Ovary (tissue), 9 donors: Measurements from ENCODE around the gene MYO3B. TPM values are rescaled to one million over a fixed set of nuclear protein-coding genes. Genes with fewer than 3 reads are reported as not detected.

ENCODE experiments used
- DNase-seq, 5 donors: peaks; one replicate each; pipeline ENCODE4 v3.0.0-alpha.2; 2019 to 2020
- H3K27ac ChIP-seq, 2 donors: fragments of 200-600 bp; one replicate each; pipeline versions ENCODE4 v1.5.1 to v1.8.0; 2019 to 2022
- H3K27me3 ChIP-seq: fragments of 200-600 bp; one replicate; pipeline ENCODE4 v1.8.0; 2022
- H3K36me3 ChIP-seq: fragments of 200-600 bp; sonication (generic); one replicate; pipeline ENCODE4 v1.5.1; 2019
- H3K4me1 ChIP-seq: one replicate; pipeline ENCODE4 v1.8.1; 2013; ENCODE audit warnings: mild to moderate bottlenecking, moderate library complexity; ENCODE audit not compliant: insufficient read depth
- H3K4me3 ChIP-seq: fragments of 200-600 bp; sonication (generic); one replicate; pipeline ENCODE4 v1.5.1; 2017
- H3K9me3 ChIP-seq, 2 donors: fragments of 200-600 bp in 1 of 2; sonication (generic) in 1 of 2; one replicate each; pipeline versions ENCODE4 v1.5.1 to v1.8.1; 2013 to 2019; ENCODE audit warnings: mild to moderate bottlenecking in 1 of 2, moderate library complexity in 1 of 2
- CTCF ChIP-seq, 3 donors: fragments of 450-650 bp in 2 of 3; fragments of 200-600 bp in 1 of 3; IDR thresholded peaks; one replicate each; pipeline versions ENCODE4 v1.5.1 to v1.8.0; 2016 to 2022; ENCODE audit warnings: antibody characterized with exemption in 3 of 3, mild to moderate bottlenecking in 1 of 3
- EP300 ChIP-seq: sonication (generic); formaldehyde crosslinking; IDR thresholded peaks from one replicate; pipeline ENCODE4 v1.6.1; 2017; ENCODE audit warnings: antibody characterized with exemption
- POLR2A ChIP-seq: fragments of 450-650 bp; IDR thresholded peaks from one replicate; pipeline ENCODE4 v1.6.1; 2017; ENCODE audit warnings: antibody characterized with exemption, mild to moderate bottlenecking, moderate library complexity
- WGBS, 3 donors: extraction: QIAGEN DNeasy Blood & Tissue Kit in 1 of 3; methylation state at CpG; one replicate each; pipeline versions ENCODE4 v1.1.5 to v1.1.7; 2013 to 2017; 5-methylcytosine and 5-hydroxymethylcytosine counted together
- intact Hi-C, 4 donors: fragments of 100-400 bp; cut with DNase I; formaldehyde crosslinking; loops; one replicate each; pipeline versions ENCODE4 v1.11.0 to v1.15.1; 2022 to 2023
- polyA plus RNA-seq, 2 donors: library from polyadenylated mRNA; stranded (reverse); fragments of 200-250 nt in 1 of 2; fragments of 350-450 nt in 1 of 2; fragmentation: Illumina TruSeq in 1 of 2; extraction: RNeasy Lipid Tissue Mini Kit (QIAGEN cat#74804) in 1 of 2; gene quantifications; one replicate each; pipeline ENCODE4 v1.2.3, GENCODE V29; 2013 to 2014
- total RNA-seq, 7 donors: library from RNA; depleted of rRNA in 2 of 7; stranded (reverse); fragments of >200 nt in 2 of 7; fragmentation: NEBNext Ultra II Directional in 3 of 7; extraction: Animal tissue kit (Norgen Biotek cat#: 25700) in 3 of 7; gene quantifications; one replicate each; pipeline versions ENCODE4 v1.1.0 to v1.2.4, GENCODE V29; 2016 to 2023
- donor health status: DM: no; HTN: no; CAD: no; lungs with moderate emphysema.
- donor health status: DM: no; HTN: no; CAD: no.
- donor health status: Bipolar disorder and iron deficiency.
- donor health status: DM: yes; HTN: yes; CAD: no.
- donor health status: DM: no; HTN: no; CAD: no.
- donor health status: DM: yes; HTN: yes; CAD: no.

MYO3B gene
- total and polyA plus RNA-seq, 9 donors, result 0.04 to 1.3 (median 0.12) TPM; not detected in 2

- H3K9me3 ChIP-seq, result no peaks in the 10 kb centered on the region
- intact Hi-C loops, result no loop called here
- DNase-seq, result no peak
- no peaks in the 10 kb centered on the region for H3K27me3 ChIP-seq
- 56 to 72% (median 62%) methylated on average over 2 of the region's 2 CpGs for WGBS, 3 donors
- H3K36me3 ChIP-seq, result no peaks in the 10 kb centered on the region
- TF ChIP-seq POLR2A (no peak), EP300 (no peak), CTCF (IDR thresholded peaks at IDR 0.05) (no peak)
- H3K4me3 ChIP-seq, result no peak overlapping the region
- no peaks in the 10 kb centered on the region for H3K4me1 ChIP-seq
- no peak overlapping the region for H3K27ac ChIP-seq
Observed at GRCh38 chr2:170354855-170355780, 177.2 kb downstream of the MYO3B start.

- H3K36me3 ChIP-seq, result no peaks in the 10 kb centered on the region
- 82 to 90% (median 90%) methylated on average over 3 of the region's 3 CpGs for WGBS, 3 donors
- H3K4me1 ChIP-seq, result no peaks in the 10 kb centered on the region
- no peak overlapping the region for H3K4me3 ChIP-seq
- no peak overlapping the region for H3K27ac ChIP-seq
- intact Hi-C loops, result no loop called here
- TF ChIP-seq EP300, result no peak
- no peak for TF ChIP-seq POLR2A
- TF ChIP-seq CTCF (IDR thresholded peaks at IDR 0.05), result no peak
- no peak for DNase-seq
- H3K9me3 ChIP-seq, result no peaks in the 10 kb centered on the region
- H3K27me3 ChIP-seq, result no peaks in the 10 kb centered on the region
Observed at GRCh38 chr2:170359466-170359865, 181.5 kb downstream of the MYO3B start.

- 34 to 56% (median 44%) methylated on average over 3 of the region's 3 CpGs for WGBS, 3 donors
- Histone ChIP-seq H3K36me3 (no peaks in the 10 kb centered on the region), H3K4me3 (no peak overlapping the region), H3K4me1 (no peaks in the 10 kb centered on the region), H3K27me3 (no peaks in the 10 kb centered on the region), H3K9me3 (no peaks in the 10 kb centered on the region), H3K27ac (no peak overlapping the region)
- no peak for DNase-seq
- TF ChIP-seq CTCF (IDR thresholded peaks at IDR 0.05), result no peak
- TF ChIP-seq POLR2A, result no peak
- no peak for TF ChIP-seq EP300
- intact Hi-C loops, result loop anchor here in 1 of 4 donors (10.0 kb wide), 1 partner anchor 454 kb away; the partner anchor contains the start of gene GAD1
Observed at GRCh38 chr2:170360546-170361089, 182.7 kb downstream of the MYO3B start.

GRCh38 chr2:170361090-170361936, 183.4 kb downstream of the MYO3B start:
- 24 to 30% (median 24%) methylated on average over 5 of the region's 5 CpGs for WGBS, 3 donors
- H3K27me3 ChIP-seq, result no peaks in the 10 kb centered on the region
- H3K27ac ChIP-seq, result no peak overlapping the region
- DNase-seq, result no peak
- no peaks in the 10 kb centered on the region for H3K9me3 ChIP-seq
- intact Hi-C loops, result loop anchor here in 1 of 4 donors (10.0 kb wide), 1 partner anchor 453 kb away; the partner anchor contains the start of gene GAD1
- no peak overlapping the region for H3K4me3 ChIP-seq
- no peaks in the 10 kb centered on the region for H3K4me1 ChIP-seq
- no peaks in the 10 kb centered on the region for H3K36me3 ChIP-seq
- TF ChIP-seq POLR2A, result no peak
- TF ChIP-seq EP300, result no peak
- no peak for TF ChIP-seq CTCF (IDR thresholded peaks at IDR 0.05)
